Measurements from ENCODE around the gene URM1.
A peak's percentile ranks its signal among the peaks of the same experiment; 100 is the strongest.

Gene URM1

GRCh38 chr9:128370752-128371629 lies at the start of gene URM1:
TSS of gene URM1 (plus strand) at chr9:128371374. CDS start at chr9:128371381, 7 bp downstream.
- Histone ChIP-seq H3K4me3 (ENCODE audit: low read depth, low read length, poor library complexity, severe bottlenecking) (peak within 1 kb of the TSS; percentile 85), H3F3A (ENCODE audit: insufficient read depth, low read length) (no peaks in the 10 kb centered on the region), H3K4me1 (ENCODE audit: insufficient read depth, low read length, severe bottlenecking) (peaks cover 21% of the 10 kb centered on the region), H3K9me3 (ENCODE audit: low read length) (no peaks in the 10 kb centered on the region), H3K9me2 (ENCODE audit: low read depth, low read length) (no peaks in the 10 kb centered on the region), H3K36me3 (ENCODE audit: insufficient read depth, low read length) (peaks cover 15% of the 10 kb centered on the region; the same call in 1 of the 2 replicates), H3K27me3 (ENCODE audit: insufficient read depth, low read length) (no peaks in the 10 kb centered on the region), H3K27ac (ENCODE audit: low read depth, low read length, poor library complexity, severe bottlenecking) (peak within 1 kb of the TSS; percentile 22), H2AFZ (ENCODE audit: low read length) (0 out of 2 replicates have a peak within 1 kb of the TSS, but pooled peaks have one; percentile 38), H3K4me2 (ENCODE audit: low read length) (peak within 1 kb of the TSS; percentile 96), H4K20me1 (ENCODE audit: insufficient read depth, low read length) (no peaks in the 10 kb centered on the region), H3K79me2 (ENCODE audit: insufficient read depth, low read length) (peaks cover 22% of the 10 kb centered on the region), H3K9ac (ENCODE audit: low read length) (peak within 1 kb of the TSS; percentile 78)
- TF ChIP-seq CTCF (IDR thresholded peaks at IDR 0.05; ENCODE audit: low read length) (peak; percentile 18; the same call in 1 of the 2 replicates), EZH2 (IDR thresholded peaks at IDR 0.05; ENCODE audit: borderline replicate concordance, low read length) (no peak)

GRCh38 chr9:128321879-128322403 lies 49.2 kb upstream of the URM1 start:
- Histone ChIP-seq H4K20me1 (ENCODE audit: insufficient read depth, low read length) (no peaks in the 10 kb centered on the region), H3K4me2 (ENCODE audit: low read length) (peak overlapping the region; percentile 98), H3K4me1 (ENCODE audit: insufficient read depth, low read length, severe bottlenecking) (peaks cover 25% of the 10 kb centered on the region), H3K9ac (ENCODE audit: low read length) (peak overlapping the region; percentile 88), H3K36me3 (ENCODE audit: insufficient read depth, low read length) (peaks cover 37% of the 10 kb centered on the region; the same call in 1 of the 2 replicates), H3K9me2 (ENCODE audit: low read depth, low read length) (no peaks in the 10 kb centered on the region), H3K79me2 (ENCODE audit: insufficient read depth, low read length) (peaks cover 8% of the 10 kb centered on the region), H3F3A (ENCODE audit: insufficient read depth, low read length) (no peaks in the 10 kb centered on the region), H3K27me3 (ENCODE audit: insufficient read depth, low read length) (no peaks in the 10 kb centered on the region), H2AFZ (ENCODE audit: low read length) (peak overlapping the region; percentile 50), H3K27ac (ENCODE audit: low read depth, low read length, poor library complexity, severe bottlenecking) (peak overlapping the region; percentile 83), H3K4me3 (ENCODE audit: low read depth, low read length, poor library complexity, severe bottlenecking) (peak overlapping the region; percentile 89), H3K9me3 (ENCODE audit: low read length) (no peaks in the 10 kb centered on the region)
- TF ChIP-seq CTCF (IDR thresholded peaks at IDR 0.05; ENCODE audit: low read length) (no peak), EZH2 (IDR thresholded peaks at IDR 0.05; ENCODE audit: borderline replicate concordance, low read length) (no peak)

GRCh38 chr9:128322404-128323211 lies 48.6 kb upstream of the URM1 start, which contains the start of the genes COQ4 and TRUB2:
TSS of gene COQ4 (plus strand) at chr9:128322839. CDS start at chr9:128322859, 20 bp downstream.
TSS of gene TRUB2 (minus strand) at chr9:128322447. CDS start at chr9:128322408, 39 bp downstream.
- Histone ChIP-seq H3K27ac (ENCODE audit: low read depth, low read length, poor library complexity, severe bottlenecking) (peak within 1 kb of the TSS; percentile 83), H4K20me1 (ENCODE audit: insufficient read depth, low read length) (no peaks in the 10 kb centered on the region)

More at GRCh38 chr9:128322404-128323211, 48.6 kb upstream of the URM1 start, which contains the start of the genes COQ4 and TRUB2:
- Histone ChIP-seq H3K4me1 (ENCODE audit: insufficient read depth, low read length, severe bottlenecking) (peaks cover 25% of the 10 kb centered on the region), H3K4me2 (ENCODE audit: low read length) (peak within 1 kb of the TSS; percentile 98), H3K27me3 (ENCODE audit: insufficient read depth, low read length) (no peaks in the 10 kb centered on the region), H3F3A (ENCODE audit: insufficient read depth, low read length) (no peaks in the 10 kb centered on the region), H3K79me2 (ENCODE audit: insufficient read depth, low read length) (peaks cover 8% of the 10 kb centered on the region), H2AFZ (ENCODE audit: low read length) (peak within 1 kb of the TSS; percentile 50), H3K4me3 (ENCODE audit: low read depth, low read length, poor library complexity, severe bottlenecking) (peak within 1 kb of the TSS; percentile 89), H3K9me3 (ENCODE audit: low read length) (no peaks in the 10 kb centered on the region), H3K9me2 (ENCODE audit: low read depth, low read length) (no peaks in the 10 kb centered on the region), H3K36me3 (ENCODE audit: insufficient read depth, low read length) (peaks cover 33% of the 10 kb centered on the region; the same call in 1 of the 2 replicates), H3K9ac (ENCODE audit: low read length) (peak within 1 kb of the TSS; percentile 88)
- TF ChIP-seq CTCF (IDR thresholded peaks at IDR 0.05; ENCODE audit: low read length) (no peak), EZH2 (IDR thresholded peaks at IDR 0.05; ENCODE audit: borderline replicate concordance, low read length) (no peak)

Measured in OCI-LY1 (cell line).